ENCODE measurements around the gene SEC24B.
"Not testable (repeated sequence)": the region's sequence is repeated elsewhere in the genome, so short reads cannot be mapped to it uniquely, and the experiment has no call there.

SEC24B gene

GRCh38 chr4:109506890-109507289 lies 73.3 kb downstream of the SEC24B start:
- DNase-seq (ENCODE audit: low read depth): peak; percentile 3

- DNase-seq (ENCODE audit: low read depth): no peak
These were observed 77.1 kb downstream of the SEC24B start for GRCh38 chr4:109510687-109511086.

GRCh38 chr4:109511414-109511813 lies 77.8 kb downstream of the SEC24B start:
- no peak for DNase-seq (ENCODE audit: low read depth)

- not testable (repeated sequence) for DNase-seq (ENCODE audit: low read depth)
These were observed 79.8 kb downstream of the SEC24B start for GRCh38 chr4:109513368-109513767.

- no peak for DNase-seq (ENCODE audit: low read depth)
These were observed 98.6 kb downstream of the SEC24B start for GRCh38 chr4:109532182-109532581.

- DNase-seq (ENCODE audit: low read depth): no peak
These were observed 111.8 kb downstream of the SEC24B start for GRCh38 chr4:109545401-109545800.

- DNase-seq (ENCODE audit: low read depth): no peak
These were observed 113.8 kb downstream of the SEC24B start for GRCh38 chr4:109547394-109547793.

- peak; percentile 85 for DNase-seq (ENCODE audit: low read depth)
These were observed 115.0 kb downstream of the SEC24B start for GRCh38 chr4:109548655-109549054.

GRCh38 chr4:109552237-109552636 lies 118.6 kb downstream of the SEC24B start:
- no peak for DNase-seq (ENCODE audit: low read depth)

- no peak for DNase-seq (ENCODE audit: low read depth)
These were observed 119.5 kb downstream of the SEC24B start for GRCh38 chr4:109553130-109553529.

GRCh38 chr4:109554971-109555370 lies 121.4 kb downstream of the SEC24B start:
- peak; percentile 56 for DNase-seq (ENCODE audit: low read depth)

- no peak for DNase-seq (ENCODE audit: low read depth)
These were observed 123.8 kb downstream of the SEC24B start for GRCh38 chr4:109557433-109557832.

GRCh38 chr4:109558095-109558494 lies 124.5 kb downstream of the SEC24B start:
- DNase-seq (ENCODE audit: low read depth): not testable (repeated sequence)

- DNase-seq (ENCODE audit: low read depth): no peak
These were observed 126.0 kb downstream of the SEC24B start for GRCh38 chr4:109559625-109559982.

- DNase-seq (ENCODE audit: low read depth): peak; percentile 91
These were observed 126.5 kb downstream of the SEC24B start, which contains the start of gene MCUB for GRCh38 chr4:109559983-109560686. Gene MCUB (plus strand): TSS chr4:109560246. CDS start chr4:109560338, 92 bp downstream.

- peak; percentile 81 for DNase-seq (ENCODE audit: low read depth)
These were observed 127.3 kb downstream of the SEC24B start for GRCh38 chr4:109560687-109561461.

- no peak for DNase-seq (ENCODE audit: low read depth)
These were observed 129.0 kb downstream of the SEC24B start for GRCh38 chr4:109562457-109563239.

GRCh38 chr4:109571494-109571893 lies 137.9 kb downstream of the SEC24B start:
- no peak for DNase-seq (ENCODE audit: low read depth)

GRCh38 chr4:109572154-109572553 lies 138.5 kb downstream of the SEC24B start:
- no peak for DNase-seq (ENCODE audit: low read depth)

- DNase-seq (ENCODE audit: low read depth): no peak
These were observed 140.8 kb downstream of the SEC24B start for GRCh38 chr4:109574443-109574850.

- no peak for DNase-seq (ENCODE audit: low read depth)
These were observed 141.6 kb downstream of the SEC24B start for GRCh38 chr4:109574931-109575804.

- DNase-seq (ENCODE audit: low read depth): peak; percentile 53
These were observed 142.8 kb downstream of the SEC24B start for GRCh38 chr4:109576462-109576861.
